Peyer's patch (tissue), 4 donors: Measurements from ENCODE around the gene UBASH3B.

ENCODE experiments used
- POLR2A ChIP-seq, 2 donors: fragments of 450-650 bp; IDR thresholded peaks; one replicate each; pipeline ENCODE4 v1.5.1; 2017; ENCODE audit warnings: antibody characterized with exemption in 2 of 2, mild to moderate bottlenecking in 2 of 2, moderate library complexity in 2 of 2
- TF ChIP-seq, protein P1 (sequence below), 6 experiments: fragments of 450-650 bp in 4 of 6; fragments of 200-600 bp in 2 of 6; sonication (generic) in 1 of 6; IDR thresholded peaks; one replicate each; pipeline ENCODE4 v1.5.1; 2017 to 2019; ENCODE audit warnings: antibody characterized with exemption in 6 of 6, mild to moderate bottlenecking in 3 of 6, moderate library complexity in 1 of 6

DNA sequence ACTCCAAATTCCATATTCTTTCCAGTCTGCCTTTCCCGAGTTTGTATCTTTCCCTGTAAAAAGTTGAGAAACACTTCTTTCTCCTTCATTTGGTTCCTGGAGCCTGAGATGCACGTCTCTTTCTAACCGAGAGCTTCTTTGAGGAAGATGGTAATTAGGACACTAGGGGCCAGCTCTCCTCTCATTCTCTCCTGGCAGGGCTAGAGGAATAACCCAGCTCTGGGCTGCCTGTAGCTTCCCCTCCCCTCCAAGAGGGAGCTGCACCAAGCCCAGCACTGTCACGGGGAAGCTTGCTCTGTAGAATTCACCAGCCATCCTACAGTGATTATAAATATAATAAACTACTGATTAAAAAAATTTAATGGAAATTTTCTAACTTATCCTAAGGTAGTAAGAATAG, 26.9 kb downstream of the UBASH3B start:
- TF ChIP-seq, protein P1, sequence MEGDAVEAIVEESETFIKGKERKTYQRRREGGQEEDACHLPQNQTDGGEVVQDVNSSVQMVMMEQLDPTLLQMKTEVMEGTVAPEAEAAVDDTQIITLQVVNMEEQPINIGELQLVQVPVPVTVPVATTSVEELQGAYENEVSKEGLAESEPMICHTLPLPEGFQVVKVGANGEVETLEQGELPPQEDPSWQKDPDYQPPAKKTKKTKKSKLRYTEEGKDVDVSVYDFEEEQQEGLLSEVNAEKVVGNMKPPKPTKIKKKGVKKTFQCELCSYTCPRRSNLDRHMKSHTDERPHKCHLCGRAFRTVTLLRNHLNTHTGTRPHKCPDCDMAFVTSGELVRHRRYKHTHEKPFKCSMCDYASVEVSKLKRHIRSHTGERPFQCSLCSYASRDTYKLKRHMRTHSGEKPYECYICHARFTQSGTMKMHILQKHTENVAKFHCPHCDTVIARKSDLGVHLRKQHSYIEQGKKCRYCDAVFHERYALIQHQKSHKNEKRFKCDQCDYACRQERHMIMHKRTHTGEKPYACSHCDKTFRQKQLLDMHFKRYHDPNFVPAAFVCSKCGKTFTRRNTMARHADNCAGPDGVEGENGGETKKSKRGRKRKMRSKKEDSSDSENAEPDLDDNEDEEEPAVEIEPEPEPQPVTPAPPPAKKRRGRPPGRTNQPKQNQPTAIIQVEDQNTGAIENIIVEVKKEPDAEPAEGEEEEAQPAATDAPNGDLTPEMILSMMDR (IDR thresholded peaks at IDR 0.05), result no peak
- TF ChIP-seq POLR2A (IDR thresholded peaks at IDR 0.05), result no peak
